Measurements from ENCODE around the gene DUSP1. TPM values are rescaled to one million over a fixed set of nuclear protein-coding genes. Genes with fewer than 3 reads are reported as not detected.

The DUSP1 gene
- polyA plus RNA-seq, 1 donor (not counting 4 experiments of a cell fraction or from before 2014, with no cell fraction given): 174 TPM

DNA sequence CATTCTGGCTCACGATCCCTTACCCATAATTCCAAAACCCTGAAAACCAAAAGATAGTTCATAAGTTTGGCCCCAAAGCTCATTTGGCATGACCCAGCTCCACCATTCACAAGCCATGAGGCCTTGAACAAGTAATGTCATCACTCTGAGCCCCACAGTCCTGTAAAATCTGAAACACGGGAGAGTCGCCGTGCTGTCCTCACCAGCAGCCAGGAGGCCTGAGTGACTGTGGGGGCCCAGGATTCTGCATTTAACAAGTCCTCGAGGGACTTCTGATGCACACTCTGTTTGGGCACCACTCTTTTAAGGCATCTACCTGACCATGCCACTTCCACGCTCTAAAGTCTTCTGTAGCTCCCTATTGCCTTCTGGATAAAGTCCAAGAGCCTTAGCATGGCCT is 40.8 kb downstream of the DUSP1 start:
- H3K4me2 ChIP-seq (ENCODE audit: control insufficient read depth, extremely low read depth, insufficient read depth, low read depth, low read length): no peak overlapping the region
- no peaks in the 10 kb centered on the region for H4K20me1 ChIP-seq (ENCODE audit: control insufficient read depth, extremely low read depth, insufficient read depth, low read length)
- peaks cover 32% of the 10 kb centered on the region for H3K4me1 ChIP-seq (ENCODE audit: control insufficient read depth, extremely low read depth, insufficient read depth, low read length)
- H2AFZ ChIP-seq (ENCODE audit: control insufficient read depth, low read length): no peak overlapping the region
- H3K27ac ChIP-seq (ENCODE audit: control insufficient read depth, insufficient read depth, low read length): no peak overlapping the region
- DNase-seq (ENCODE audit: low read depth, low spot score) (no peak), FAIRE-seq (no peak)
- no peaks in the 10 kb centered on the region for H3K27me3 ChIP-seq (ENCODE audit: control insufficient read depth, extremely low read depth, insufficient read depth, low read length)
- H3K79me2 ChIP-seq (ENCODE audit: control insufficient read depth, insufficient read depth, low read length): no peaks in the 10 kb centered on the region
- dilution Hi-C loops (cut with MboI; ENCODE audit: extremely low pct_ligation_motif_present, low sequenced_read_pairs): no loop called here
- H3K4me3 ChIP-seq (ENCODE audit: control insufficient read depth in 2 of 3, extremely low read depth in 1 of 3, insufficient read depth in 2 of 3, low read depth in 1 of 3, low read length in 3 of 3): no peak overlapping the region
- no peaks in the 10 kb centered on the region for H3K36me3 ChIP-seq (ENCODE audit: control insufficient read depth in 2 of 2, extremely low read depth in 1 of 2, insufficient read depth in 2 of 2, low read length in 2 of 2)
- TF ChIP-seq EZH2 (IDR thresholded peaks at IDR 0.05; ENCODE audit: low read length): no peak
- TF ChIP-seq, protein P1, sequence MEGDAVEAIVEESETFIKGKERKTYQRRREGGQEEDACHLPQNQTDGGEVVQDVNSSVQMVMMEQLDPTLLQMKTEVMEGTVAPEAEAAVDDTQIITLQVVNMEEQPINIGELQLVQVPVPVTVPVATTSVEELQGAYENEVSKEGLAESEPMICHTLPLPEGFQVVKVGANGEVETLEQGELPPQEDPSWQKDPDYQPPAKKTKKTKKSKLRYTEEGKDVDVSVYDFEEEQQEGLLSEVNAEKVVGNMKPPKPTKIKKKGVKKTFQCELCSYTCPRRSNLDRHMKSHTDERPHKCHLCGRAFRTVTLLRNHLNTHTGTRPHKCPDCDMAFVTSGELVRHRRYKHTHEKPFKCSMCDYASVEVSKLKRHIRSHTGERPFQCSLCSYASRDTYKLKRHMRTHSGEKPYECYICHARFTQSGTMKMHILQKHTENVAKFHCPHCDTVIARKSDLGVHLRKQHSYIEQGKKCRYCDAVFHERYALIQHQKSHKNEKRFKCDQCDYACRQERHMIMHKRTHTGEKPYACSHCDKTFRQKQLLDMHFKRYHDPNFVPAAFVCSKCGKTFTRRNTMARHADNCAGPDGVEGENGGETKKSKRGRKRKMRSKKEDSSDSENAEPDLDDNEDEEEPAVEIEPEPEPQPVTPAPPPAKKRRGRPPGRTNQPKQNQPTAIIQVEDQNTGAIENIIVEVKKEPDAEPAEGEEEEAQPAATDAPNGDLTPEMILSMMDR (optimal IDR thresholded peaks at IDR 0.05 in 1 of 3, IDR thresholded peaks at IDR 0.05 in 1 of 3, conservative IDR thresholded peaks at IDR 0.05 in 1 of 3; ENCODE audit: extremely low read depth in 1 of 3, insufficient read depth in 2 of 3, low read length in 3 of 3): no peak
- H3K9ac ChIP-seq (ENCODE audit: control insufficient read depth, extremely low read depth, insufficient read depth, low read length): no peak overlapping the region
- H3K9me1 ChIP-seq (ENCODE audit: control insufficient read depth, extremely low read depth, insufficient read depth, low read length): no peaks in the 10 kb centered on the region
- H3K9me3 ChIP-seq (ENCODE audit: control insufficient read depth, low read depth, low read length): no peaks in the 10 kb centered on the region

DNA sequence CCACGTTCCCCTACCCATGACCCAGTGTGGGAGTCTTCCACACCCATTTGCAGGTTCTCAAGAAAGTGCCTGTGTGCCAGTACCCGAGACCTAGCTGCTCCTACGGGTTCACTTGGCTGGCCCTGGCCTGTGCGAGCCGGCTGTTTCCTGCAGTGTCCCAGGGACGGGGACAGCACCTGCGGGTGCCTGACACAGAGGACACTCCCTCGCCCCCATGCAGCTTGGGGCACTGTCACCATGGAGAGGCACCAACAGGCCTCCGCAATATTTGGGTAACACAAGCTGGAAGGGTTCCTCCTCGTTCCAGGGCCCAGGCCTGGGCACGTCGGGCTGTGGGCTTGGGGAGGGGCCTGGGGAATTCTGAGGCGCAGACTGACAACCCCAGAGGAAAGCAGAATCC is 41.4 kb downstream of the DUSP1 start:
- DNase-seq (ENCODE audit: low read depth, low spot score): no peak
- Histone ChIP-seq H3K79me2 (ENCODE audit: control insufficient read depth, insufficient read depth, low read length) (no peaks in the 10 kb centered on the region), H3K4me2 (ENCODE audit: control insufficient read depth, extremely low read depth, insufficient read depth, low read depth, low read length) (no peak overlapping the region), H3K27me3 (ENCODE audit: control insufficient read depth, extremely low read depth, insufficient read depth, low read length) (no peaks in the 10 kb centered on the region), H3K36me3 (ENCODE audit: control insufficient read depth in 2 of 2, extremely low read depth in 1 of 2, insufficient read depth in 2 of 2, low read length in 2 of 2) (no peaks in the 10 kb centered on the region), H3K9me1 (ENCODE audit: control insufficient read depth, extremely low read depth, insufficient read depth, low read length) (no peaks in the 10 kb centered on the region), H3K4me1 (ENCODE audit: control insufficient read depth, extremely low read depth, insufficient read depth, low read length) (peaks cover 32% of the 10 kb centered on the region), H3K27ac (ENCODE audit: control insufficient read depth, insufficient read depth, low read length) (no peak overlapping the region), H4K20me1 (ENCODE audit: control insufficient read depth, extremely low read depth, insufficient read depth, low read length) (no peaks in the 10 kb centered on the region), H2AFZ (ENCODE audit: control insufficient read depth, low read length) (no peak overlapping the region), H3K9ac (ENCODE audit: control insufficient read depth, extremely low read depth, insufficient read depth, low read length) (no peak overlapping the region), H3K9me3 (ENCODE audit: control insufficient read depth, low read depth, low read length) (no peaks in the 10 kb centered on the region), H3K4me3 (ENCODE audit: control insufficient read depth in 2 of 3, extremely low read depth in 1 of 3, insufficient read depth in 2 of 3, low read depth in 1 of 3, low read length in 3 of 3) (no peak overlapping the region)
- TF ChIP-seq, protein P1 (optimal IDR thresholded peaks at IDR 0.05 in 1 of 3, IDR thresholded peaks at IDR 0.05 in 1 of 3, conservative IDR thresholded peaks at IDR 0.05 in 1 of 3; ENCODE audit: extremely low read depth in 1 of 3, insufficient read depth in 2 of 3, low read length in 3 of 3): no peak
- TF ChIP-seq EZH2 (IDR thresholded peaks at IDR 0.05; ENCODE audit: low read length): no peak
- FAIRE-seq: no peak
- dilution Hi-C loops (cut with MboI; ENCODE audit: extremely low pct_ligation_motif_present, low sequenced_read_pairs): no loop called here
